GM19372 (cell line): Measurements from ENCODE around the gene GPR152.

Source experiments
- ATAC-seq: cut with Tn5 transposase; IDR thresholded peaks from one replicate; pipeline ENCODE4 v1.9.1; 2021; ENCODE audit warnings: mild to moderate bottlenecking, low read depth, moderate library complexity; ENCODE audit not compliant: unreplicated experiment

Gene GPR152

DNA sequence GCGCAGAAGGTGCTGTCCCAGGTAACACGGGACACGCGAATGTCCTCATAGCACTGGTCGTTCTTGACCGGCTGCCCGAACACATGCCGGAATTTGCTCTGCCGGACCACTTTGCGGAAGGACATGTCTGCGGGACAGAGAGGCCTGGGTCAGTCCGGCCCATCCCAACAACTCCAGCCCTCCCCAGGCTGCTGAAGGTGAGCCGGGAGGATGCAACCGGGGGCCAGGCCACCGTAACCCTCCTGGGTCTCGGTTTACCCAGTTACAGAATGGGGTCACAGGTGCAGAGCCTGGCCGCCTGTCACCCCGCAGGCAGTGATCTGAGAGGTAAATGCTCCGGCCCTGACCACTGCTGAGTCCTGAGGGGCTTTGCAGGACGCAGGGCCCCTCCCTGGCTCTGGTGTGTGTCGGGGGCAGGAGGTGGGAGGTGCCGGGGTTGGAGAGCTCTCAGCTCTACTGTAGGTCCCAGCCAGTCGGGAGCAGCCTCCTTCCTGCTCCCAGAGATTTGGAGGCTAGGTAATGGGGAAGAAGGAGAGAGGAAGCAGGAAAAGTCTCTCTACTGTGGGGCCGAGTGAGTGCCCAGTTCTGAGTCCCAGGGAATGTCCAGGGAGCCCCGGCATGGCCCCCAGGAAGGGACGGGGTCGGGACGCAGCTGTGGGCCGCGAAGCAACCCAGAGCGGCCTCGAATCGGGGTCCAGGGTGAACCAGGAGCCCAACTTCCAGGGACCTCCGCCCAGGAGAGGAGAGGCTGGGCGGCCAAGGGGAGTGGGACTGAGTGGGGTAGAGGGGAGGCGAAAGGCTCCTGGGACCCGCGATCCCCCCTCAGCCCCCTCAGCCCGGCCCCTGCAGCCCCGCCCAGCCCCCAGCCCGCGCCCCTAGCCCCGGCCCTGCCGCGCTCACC lies 9.8 kb downstream of the GPR152 start:
- ATAC-seq: no peak

DNA sequence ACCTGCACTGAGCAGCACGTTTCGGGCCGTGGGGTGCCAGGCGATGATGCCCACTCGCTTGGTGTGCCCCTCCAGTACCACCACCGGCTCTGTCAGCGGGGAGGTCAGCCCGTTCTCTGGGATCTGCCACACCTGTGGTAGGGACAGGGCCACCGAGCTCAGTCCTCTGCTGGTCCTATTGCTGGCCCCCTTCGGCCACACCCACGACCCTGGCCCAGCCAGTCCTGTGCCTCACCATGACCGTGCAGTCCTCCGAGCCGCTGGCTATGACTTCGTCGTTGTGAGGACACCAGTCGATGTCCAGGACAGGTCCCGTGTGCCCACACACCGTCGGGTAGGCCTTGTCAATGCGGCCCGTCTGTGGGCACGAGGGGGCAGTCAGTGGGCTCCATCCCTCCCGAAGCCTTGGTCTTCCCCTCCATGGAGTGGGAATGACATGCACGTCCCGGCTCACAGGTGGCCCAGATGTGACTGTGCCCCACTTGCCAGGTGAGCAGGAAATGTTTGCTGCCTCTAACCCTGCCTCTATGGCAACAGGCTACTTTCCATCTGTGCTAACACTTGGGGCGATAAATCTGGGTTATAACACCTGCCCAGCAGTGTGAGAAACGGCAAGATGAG lies 10.7 kb downstream of the GPR152 start:
- ATAC-seq: no peak

DNA sequence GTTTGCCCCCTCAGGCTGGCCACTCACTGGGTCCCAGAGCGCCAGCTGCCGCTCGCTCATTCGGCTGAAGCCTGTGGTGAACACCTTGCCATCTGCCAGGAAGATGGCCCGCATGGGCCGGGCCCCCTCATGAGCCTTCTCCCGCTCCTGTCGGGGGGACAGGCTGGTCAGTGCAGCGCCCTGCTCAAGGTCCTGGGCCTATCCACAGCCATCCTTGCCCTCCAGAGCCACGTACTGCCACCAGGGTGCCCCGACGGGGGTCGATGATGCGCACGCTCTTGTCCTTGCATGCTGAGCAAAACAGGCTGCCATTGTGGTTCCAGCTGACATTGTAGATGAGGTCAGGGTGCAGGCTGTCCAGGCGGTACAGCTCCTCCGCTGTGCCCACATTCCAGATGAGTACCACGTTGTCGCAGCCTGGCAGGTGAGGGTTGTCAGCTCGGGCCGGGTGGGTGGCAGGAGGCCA lies 11.4 kb downstream of the GPR152 start:
- no peak for ATAC-seq

DNA sequence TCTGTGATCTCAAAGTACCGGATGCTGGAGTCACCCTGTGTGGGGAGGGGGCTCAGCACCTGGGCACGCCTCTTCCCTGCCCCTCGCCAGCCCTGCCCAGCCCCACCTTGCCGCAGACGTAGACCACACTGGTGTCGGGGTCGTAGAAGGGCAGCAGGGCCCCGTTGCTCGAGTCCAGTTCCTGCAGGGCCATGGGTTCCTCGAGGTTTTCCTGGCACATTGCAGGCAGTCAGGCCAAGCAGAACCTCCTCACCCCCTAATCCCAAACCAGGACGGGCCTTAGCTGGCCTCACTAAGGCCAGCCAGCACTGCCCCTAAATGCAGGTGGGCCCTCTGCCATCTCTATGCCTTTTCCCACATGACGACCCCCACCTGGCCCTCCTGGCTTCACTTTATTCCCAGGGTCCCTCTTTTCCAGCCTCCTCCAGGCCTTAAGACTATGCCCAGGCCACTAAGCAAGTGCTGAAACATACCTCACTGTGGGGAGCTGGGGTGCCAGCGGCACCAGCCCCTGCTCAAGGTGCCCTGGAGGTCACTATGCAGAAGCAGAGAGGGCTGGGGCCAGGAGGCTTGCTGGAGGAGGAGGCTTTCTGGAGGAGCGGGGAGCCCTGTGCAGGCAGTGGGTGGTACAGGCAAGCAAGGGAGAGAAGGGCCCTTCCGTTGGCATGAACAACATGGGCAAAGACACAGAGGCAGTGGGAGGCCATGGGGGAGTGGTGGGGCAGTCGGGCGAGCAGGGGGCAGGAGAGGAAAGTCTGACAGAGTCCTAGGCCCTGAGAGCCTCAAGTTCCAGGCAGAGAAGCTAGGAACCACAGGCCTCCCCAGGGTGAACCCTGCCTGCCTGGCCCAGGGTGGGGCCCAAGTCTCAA lies 12.1 kb downstream of the GPR152 start:
- ATAC-seq: no peak

DNA sequence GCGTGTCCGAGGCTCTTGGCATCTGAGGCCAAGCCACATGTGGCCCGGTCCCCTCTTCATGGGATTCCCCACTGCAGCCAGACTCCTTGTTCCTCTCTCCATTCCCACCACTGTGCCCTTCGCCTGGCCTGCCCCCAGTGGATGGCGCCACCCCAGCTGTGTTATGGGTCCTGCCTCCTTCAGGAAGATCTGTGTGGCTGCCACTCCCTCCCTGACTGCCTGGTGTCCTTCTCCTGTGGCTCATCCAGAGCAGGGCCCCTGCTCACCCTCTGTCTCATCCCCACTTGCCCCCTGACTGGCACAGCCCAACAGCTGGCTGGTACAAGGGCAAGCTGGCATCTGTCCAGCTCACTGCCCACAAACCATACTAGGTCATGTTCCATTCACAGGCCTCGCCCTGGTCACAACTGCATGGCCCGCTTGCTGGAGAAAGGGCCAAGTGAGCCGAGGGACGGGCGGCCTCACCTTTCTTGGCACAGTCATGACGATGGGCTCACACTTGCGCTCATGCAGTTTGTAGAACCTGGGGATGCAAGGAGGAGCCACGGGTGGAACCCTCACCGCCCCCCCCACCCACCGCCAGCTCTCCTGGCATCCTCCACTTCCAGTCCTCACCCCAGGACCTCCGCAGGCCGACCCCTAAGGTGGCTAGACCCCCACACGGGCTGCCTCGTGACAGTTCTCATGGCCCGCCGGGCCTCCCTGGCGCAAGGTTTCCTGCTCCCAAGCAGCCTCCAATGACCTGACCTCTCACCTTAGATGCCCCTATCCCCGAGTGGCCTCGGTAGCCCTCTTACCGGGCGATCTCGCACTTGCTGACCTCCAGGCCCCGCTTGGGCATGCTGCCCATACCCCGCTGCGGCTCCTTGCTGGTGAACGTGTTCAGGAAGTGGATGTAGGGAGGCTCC lies 13.0 kb downstream of the GPR152 start:
- ATAC-seq: no peak

DNA sequence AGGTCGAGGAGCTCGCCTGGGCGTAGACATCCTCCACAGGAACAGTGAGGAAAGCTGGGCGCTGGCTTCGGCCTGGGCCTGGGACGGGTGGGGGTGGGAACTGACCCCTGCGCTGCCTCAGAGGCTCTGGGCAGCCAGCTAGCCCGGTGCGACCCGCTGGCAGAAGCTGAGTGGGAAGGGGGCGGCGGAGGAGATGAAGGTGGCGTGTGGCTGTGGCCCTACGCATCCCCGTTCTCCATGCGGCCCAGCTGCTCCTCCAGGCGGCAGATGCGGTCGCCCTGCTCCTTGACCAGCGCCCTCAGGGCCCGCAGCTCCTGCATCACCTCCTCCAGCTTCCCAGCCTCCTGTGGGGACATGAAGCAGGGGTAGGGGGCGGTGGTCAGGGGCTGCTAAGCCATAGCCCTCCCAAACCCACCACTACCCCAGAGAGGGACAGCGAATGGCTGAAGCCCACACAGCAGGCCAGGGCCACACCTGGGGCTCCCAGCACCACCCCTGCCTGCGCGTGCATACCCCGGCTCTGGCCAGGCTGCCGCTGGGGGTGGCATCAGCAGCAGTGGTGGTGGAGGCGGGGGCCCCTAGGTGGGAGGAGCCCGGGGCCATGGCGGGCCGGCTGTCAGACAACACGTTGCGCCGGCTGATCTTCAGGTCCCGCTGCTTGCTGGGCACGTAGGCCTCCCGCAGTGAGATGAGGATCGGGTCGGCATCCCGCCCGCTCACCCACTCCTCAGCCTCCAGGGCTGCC lies 14.2 kb downstream of the GPR152 start:
- ATAC-seq: no peak

DNA sequence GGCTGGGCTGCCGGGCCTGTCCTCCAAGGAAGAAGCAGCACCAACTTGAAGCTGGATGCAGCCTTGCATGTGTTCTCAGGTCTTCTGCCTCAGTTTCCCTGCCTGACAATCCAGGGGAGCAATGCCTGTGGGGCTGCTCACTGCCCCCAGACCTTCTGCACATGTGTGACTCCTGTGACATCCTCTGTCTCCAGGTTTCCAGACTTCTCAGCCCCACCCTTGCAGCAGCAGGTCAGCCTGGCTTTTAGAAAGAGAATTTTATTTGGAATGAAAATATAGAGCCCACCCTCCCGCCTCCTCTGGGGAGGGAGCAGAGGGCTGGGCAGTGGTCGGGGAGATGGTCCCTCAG lies 14.7 kb downstream of the GPR152 start:
- no peak for ATAC-seq

DNA sequence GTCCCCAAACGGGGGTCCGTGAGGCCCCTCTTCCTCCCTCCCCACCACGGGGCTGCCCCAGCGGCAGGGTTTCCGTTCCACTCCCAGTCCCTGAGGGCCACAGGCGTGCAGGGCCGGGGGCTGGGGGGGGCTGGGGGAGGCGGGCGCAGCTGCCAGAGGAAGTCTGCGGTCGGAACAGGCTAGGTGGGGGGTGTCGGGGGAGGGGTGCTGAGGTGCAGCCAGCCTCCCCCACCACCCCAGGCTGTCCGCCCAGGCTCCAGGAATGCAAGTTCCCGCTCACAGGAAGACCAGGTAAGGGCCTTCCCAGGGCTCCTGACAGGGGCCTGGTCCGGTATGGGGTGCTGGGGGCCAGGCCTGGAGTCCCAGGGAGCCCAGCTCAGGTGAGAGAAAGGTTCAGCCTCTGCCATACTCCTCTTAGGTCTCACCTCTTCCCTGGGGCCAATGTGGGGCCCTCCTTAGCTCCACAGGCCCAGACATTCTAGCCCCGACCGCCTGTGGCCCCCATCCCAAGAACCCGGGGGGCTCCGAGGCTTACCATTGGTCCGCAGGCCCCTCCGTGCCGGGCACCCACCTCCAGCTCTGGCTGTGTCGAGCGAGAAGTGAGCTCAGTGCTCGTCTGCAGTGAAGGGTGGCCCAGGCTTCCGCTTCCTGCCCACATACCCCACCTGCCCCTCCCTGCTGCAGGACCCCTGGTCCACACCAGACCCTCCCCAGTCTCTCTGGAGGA lies 15.3 kb downstream of the GPR152 start, which contains the start of gene PTPRCAP:
PTPRCAP (minus strand) TSS at position 601 of the 727 bp plus-strand sequence; CDS start at position 538, 63 bp downstream.
- no peak for ATAC-seq

DNA sequence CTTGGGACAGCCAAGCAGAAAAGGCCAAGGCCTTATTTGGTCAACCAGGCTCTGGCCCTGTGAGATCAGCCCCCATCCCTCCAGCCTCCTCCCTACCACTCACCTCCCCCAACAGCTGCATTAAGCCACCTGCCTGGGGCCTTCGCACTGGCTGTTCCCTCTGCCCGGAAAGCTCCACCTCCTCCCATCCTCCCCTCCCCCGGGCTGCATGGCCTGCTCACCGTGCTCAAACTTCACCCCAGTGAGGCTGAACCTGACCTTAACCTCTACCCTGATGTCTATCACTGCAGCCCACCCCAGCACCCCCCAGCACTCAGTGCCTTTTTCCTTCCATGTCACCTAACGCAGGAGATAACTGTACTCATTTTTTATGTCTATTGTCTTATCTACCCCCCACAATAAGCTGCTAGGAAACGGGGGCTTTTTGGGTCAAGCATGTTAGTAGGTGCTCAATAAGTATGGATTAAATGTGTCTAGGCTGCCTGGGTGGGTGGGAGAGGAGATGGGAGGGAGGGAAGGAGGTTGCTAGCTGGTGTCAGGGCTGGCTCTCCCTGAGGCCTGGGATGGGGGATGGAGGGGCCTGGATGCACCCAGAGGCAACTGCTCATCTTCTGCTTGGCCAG lies 16.0 kb downstream of the GPR152 start:
- ATAC-seq: peak; percentile 41

DNA sequence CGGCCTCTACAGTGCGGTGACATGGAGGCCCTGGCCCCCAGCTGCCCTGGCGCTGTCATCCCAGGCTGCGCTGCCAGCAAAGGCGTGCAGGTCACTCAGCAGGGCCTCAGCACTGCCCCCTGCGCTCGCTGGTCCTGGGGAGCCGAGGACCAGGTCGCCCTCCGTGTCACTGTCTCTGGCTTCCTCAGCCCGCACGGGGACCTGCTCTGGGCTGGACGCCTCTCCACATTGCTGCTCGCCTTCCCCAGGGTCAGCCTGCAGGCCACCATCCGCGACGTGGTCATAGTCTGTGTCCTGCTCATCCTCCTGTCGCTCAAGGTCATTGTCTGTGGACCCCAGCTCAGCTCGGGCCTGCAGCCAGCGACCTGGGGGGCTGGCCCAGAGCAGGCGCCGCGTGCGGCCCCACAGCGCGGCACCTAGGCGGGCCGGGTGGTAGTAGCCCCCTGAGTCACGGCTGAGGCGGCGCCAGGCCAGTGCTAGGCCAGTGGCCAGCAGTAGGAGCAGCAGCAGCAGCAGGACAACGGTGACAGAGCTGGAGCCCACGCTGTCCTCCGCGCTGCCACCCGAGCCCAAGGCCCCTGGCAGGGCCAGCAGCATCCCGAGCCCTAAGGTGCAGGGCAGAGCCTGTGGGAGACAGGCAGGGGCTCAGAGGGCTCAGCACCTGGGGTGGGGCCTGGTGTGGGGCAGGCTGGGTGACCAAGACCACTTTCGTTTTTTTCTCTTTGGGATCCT lies 16.6 kb downstream of the GPR152 start:
- ATAC-seq: no peak

DNA sequence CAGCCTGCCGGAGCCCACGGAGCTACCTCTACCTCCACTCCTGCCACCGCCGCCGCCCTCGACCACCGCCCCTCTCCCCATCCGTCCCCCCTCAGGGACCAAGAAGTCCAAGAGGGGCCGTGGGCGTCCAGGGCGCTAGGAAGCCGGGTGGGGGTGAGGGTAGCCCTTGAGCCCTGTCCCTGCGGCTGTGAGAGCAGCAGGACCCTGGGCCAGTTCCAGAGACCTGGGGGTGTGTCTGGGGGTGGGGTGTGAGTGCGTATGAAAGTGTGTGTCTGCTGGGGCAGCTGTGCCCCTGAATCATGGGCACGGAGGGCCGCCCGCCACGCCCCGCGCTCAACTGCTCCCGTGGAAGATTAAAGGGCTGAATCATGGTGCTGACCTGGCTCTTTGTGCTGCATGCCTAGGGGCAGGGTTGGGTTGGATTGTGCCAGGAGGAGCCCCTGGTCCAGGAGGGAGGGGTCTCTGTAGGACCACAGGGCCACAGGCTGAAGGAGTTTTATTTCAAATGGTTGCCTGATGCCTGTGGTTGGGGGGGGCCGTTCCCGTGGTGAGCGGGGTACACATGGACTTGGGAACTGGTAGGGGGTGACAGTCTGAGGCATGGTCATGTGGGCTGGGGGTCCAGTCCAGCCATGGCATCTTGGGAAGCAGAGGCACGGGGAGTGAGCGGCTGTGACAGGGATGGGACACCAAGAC lies 17.4 kb downstream of the GPR152 start:
- ATAC-seq: no peak

DNA sequence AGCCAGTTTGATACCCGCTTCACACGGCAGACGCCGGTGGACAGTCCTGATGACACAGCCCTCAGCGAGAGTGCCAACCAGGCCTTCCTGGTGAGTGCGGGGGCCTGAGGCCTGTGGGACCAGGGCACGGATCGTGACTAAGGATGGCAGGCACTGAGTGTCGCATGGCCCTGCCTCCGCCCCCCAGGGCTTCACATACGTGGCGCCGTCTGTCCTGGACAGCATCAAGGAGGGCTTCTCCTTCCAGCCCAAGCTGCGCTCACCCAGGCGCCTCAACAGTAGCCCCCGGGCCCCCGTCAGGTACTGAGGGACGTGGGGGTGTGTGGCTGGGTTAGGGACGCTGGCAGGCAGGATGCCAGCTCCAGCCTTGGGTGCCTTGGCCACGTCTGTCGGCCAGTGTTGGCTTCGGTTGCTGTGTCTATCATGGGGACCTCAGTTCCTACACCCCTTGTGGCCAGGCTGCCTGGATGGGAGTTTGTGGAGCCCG lies 18.1 kb downstream of the GPR152 start:
- ATAC-seq: no peak

DNA sequence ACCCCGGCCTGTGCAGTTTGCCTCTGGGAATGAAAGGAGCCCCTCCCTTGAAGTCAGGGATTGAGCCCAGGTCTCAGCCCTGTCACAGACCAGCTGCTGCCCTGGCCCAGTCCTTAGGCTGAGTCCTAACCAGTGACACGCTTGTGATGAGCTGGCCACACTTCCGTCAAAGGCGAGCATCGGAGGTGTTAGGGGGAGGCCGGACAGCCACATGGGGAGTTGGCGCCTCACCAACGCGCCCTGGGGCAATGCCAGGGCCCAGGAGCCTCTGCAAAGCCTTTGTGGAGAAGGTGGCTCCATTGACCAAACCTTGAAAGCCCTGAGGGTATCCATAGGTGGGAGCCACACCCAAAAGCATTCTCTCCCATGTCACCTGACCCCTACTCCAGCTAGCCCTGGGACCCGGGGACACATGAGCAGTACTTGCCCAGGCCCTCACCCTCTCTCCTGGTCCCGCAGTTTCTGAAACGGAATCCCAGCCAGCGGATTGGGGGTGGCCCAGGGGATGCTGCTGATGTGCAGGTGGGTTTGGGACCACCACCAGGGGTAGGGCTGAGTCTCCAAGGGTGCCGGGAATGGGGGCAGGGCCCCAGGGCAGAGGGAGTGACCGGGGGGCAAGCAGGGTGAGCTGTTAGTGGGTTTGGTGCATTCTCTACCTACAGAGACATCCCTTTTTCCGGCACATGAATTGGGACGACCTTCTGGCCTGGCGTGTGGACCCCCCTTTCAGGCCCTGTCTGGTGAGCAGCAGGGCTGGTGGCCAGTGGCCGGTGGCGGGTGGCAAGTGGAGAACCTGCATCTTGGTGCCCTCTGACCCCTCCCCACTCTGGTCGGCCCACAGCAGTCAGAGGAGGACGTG lies 18.8 kb downstream of the GPR152 start:
- ATAC-seq: no peak

DNA sequence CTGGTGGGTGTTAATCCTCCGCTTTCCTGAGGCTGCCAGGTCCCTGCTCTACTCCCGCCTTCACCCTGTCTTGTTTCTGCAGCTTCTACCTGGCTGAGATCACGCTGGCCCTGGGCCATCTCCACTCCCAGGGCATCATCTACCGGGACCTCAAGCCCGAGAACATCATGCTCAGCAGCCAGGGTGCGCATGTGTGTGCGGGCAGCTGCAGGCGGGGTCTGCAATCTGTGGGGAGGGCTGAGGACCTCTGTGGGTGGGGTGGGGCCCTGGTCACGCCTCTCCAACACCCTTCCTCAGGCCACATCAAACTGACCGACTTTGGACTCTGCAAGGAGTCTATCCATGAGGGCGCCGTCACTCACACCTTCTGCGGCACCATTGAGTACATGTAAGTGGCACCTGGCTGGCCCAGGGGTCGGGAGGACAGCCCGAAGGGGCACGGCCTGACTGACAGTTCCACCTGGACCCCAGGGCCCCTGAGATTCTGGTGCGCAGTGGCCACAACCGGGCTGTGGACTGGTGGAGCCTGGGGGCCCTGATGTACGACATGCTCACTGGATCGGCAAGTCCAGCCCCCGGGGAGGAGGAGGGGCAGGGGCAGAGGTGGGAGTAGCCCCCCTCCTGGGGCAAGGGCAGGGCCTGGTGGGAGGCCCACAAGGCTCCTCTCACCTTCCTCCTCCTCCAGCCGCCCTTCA lies 19.7 kb downstream of the GPR152 start:
- ATAC-seq: no peak
